Testis (tissue), 2 donors: Measurements from ENCODE around the gene LPCAT2.

Source experiments
- CTCF ChIP-seq, 3 experiments: fragments of 450-650 bp in 2 of 3; fragments of 200-600 bp in 1 of 3; sonication (generic) in 1 of 3; IDR thresholded peaks; one replicate each; pipeline ENCODE4 v1.5.1; 2016 to 2019; ENCODE audit warnings: antibody characterized with exemption in 3 of 3, mild to moderate bottlenecking in 2 of 3, moderate library complexity in 1 of 3
- POLR2A ChIP-seq: fragments of 450-650 bp; IDR thresholded peaks from one replicate; pipeline ENCODE4 v1.6.1; 2017; ENCODE audit warnings: antibody characterized with exemption, mild to moderate bottlenecking, moderate library complexity

DNA sequence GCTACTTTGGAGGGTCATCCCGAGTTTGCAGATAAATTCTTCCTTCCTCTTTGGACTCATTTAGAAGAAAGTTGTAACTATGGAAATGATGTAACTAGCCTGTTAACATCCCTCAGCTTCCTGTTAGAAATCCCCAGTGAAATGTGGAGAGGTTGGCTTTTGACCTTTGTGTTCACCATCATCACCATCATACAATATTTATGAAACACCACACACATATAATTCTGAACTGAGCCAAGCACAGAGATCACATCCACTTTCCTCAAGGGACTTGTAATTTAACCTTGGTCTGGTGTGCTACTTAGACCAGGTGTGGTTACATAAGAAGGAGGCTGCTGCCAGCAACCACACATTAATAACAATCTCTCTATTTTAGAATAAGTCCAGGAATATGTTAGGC lies 60.2 kb downstream of the LPCAT2 start:
- TF ChIP-seq POLR2A (no peak), CTCF (IDR thresholded peaks at IDR 0.05) (no peak)
